ENCODE results near the gene IGF1R.

The IGF1R gene

DNA sequence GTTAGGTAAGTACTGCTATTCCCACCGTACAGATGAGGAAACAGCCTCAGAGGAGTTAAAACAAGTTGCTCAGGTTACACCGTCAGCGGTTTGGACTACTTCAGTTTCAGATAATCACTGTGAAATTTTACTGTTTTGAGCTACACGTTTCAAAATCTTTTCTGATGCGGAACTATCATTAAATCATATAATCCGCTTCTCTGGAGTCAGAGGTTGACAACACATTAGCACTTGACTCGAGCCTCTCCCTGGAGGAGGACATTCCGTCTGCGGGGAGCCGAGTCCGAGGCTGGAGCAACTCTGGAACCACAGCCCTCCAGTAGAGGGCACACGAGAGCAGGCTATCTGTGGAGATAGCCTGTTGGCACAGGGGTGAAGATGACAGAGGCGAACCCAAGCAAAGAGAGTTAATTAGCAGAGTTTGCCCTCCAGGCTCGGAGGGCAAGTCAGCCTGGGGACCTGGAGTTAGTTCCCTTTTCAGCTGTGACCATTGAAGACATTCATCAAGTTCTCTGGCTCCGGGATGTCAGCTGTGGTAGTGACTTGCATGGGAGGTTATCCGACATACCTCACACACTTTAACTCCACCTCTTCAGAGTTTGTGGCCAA lies 131.2 kb downstream of the IGF1R start:
- DNase-seq = peak; percentile 81

DNA sequence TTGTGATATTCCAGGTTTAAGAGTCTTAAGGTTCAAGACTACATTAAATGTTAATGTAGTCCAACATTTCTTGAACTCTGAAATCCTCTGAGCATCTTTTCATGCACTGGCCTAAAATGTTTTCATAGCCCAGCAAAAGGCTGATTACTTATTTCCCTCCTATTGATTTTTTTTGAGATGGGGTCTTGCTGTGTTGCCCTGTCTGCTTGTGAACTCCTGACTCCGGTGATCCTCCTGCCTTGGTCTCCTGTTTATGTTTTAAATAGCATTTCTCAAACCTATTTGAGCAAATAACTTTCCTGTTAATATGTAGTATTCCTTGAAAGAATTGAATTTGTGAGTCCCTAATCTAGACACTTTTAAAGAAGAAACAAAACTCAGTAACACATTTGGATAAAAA lies 133.5 kb downstream of the IGF1R start:
- no peak for DNase-seq

DNA sequence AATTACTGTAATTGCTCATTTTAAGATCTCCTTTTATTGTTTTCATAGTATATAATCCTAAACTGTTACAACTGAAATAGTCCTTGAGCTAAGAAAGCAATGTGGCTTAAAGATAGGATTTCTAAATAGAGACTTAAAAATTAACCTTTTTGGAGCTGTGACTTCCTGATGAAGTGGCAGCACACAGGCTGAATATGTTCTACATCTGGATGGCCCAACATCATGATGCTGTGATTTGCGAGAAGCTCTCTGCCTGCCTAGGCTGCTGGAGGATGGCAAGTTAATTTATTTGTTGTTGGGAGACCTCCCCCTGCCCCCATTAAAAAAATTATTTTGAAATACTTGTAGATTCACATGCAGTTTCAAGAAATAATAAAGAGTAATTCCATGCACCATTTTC lies 134.5 kb downstream of the IGF1R start:
- DNase-seq = no peak

DNA sequence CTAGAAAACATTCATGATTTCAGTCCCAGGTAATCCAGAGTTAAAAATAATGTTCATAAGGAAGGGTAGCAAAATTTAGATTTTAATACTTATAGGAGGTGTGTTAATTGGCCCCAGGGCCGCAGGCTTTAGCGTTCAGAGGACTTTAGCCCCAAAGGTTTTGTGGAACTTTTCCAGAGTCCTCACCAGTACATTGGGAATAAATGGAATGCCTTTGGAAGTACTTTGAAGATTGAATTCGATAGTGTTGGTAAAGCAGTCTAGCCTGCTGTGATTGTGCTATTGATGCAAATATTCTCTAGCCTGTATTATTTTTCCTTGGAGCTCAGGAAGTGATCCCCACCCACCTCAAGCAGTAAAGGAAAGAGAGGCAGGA lies 137.1 kb downstream of the IGF1R start:
- DNase-seq = no peak

DNA sequence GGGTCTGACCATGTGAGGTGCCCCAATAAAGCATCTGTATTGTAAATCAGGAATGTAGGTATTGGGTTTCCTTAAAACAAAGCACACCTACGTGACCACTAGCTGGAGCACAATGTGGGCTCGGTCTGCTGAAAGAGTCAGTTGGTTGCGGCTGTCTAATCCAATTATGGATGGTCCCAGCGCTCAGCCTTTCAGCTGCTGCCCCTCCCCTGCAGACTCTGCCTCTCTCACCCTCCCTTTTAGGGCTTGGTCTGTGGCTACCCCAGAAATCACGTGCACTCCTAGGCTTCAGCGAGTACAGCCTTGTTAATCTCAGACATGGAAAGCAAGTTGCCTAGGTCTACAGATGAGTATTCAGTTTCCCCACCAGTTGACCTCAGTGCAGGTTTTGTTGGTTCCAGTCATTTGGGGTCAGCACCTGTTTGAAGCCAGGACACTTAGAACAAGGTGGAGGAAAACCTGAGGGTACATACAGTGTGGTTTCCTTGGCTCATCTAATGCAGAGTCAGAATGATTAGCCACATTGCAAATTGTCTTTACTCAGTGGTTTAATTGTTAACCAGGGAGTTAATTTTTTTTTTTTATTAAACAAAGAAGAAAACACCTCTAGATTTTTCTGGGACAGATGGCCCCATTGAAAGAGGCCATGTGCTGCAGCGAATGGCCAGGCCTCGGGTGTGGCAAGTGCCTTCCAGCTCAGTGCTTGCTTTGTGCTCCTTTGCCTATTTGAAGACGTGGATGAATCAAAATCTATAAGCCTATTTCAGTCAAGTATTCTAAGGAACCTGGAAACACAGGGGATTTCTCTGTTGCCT lies 137.7 kb downstream of the IGF1R start:
- DNase-seq = peak; percentile 88

DNA sequence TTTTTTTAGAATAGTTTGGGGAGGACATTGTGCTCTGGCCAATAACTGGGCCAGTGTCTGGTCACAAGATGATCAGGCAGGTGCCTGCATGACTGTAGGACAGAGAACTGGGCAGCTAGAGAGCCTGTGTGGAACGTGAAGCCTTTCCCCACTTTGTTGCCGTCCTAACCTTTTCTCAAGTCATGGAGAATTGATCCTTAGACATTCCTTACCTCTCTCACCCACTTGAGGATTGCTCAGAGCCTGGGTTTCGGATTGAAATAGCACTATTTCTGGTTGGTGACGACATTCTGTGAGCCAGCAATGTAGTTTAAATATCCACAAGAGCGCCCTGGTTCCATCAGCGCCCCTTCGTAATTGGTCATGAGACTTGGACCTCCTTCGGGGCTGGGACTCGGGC lies 138.4 kb downstream of the IGF1R start:
- DNase-seq = no peak

DNA sequence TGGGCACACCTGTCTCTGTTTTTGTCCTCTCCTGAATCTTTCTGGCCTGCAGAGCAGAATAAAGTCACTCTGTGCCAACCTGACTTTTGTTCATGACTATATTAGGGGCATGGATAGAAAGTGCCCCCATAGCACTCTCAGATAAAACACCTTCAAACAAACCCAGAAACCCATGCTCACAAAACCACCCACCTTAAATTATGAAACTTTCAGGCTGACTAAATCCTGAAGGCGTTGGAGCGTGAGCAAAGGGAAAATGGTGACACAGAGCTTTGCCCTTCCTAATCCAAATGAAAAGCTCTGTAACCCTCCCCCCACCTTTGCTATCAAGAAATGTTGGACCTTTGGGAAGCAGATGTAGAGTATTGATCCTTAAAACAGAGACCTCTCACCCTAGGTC lies 138.9 kb downstream of the IGF1R start:
- DNase-seq = no peak

DNA sequence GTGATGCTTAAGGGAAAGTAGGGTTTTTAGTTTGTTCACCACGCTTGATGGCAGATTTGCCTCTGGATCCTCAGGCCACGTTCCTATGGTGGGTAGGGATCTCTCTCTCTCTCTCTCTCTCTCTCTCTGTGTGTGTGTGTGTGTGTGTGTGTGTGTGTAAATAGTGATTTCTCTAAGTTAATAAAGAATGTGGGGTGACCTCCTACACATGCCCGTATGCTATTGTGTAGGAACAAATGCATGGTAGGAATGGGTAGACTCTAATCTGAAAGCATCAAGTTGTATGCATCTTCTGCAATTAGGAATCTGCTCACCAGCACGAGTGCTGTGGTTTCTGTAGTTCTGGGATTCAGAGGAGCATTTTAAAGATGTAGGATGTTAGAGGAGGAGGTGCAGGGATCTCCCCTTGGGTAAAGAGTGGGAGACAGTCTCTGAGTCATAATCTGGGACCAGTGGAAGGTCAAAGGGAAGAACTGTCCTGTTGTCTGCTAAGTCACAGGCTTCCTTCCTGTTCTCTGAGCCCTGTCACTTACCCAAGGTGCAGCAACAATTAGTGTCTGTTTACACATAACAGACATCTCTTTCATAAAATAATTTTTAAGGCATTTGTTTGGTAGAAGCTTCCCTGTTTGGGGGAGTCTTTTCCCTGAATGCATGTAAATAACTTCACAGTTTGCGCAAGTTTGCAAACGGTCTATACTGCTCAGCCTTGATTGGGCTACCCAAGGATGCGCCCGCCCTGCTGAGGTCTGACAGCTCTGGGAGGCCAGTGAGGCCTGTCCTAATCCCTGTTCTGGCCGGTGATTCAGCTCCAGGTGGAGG lies 139.8 kb downstream of the IGF1R start:
- no peak for DNase-seq

DNA sequence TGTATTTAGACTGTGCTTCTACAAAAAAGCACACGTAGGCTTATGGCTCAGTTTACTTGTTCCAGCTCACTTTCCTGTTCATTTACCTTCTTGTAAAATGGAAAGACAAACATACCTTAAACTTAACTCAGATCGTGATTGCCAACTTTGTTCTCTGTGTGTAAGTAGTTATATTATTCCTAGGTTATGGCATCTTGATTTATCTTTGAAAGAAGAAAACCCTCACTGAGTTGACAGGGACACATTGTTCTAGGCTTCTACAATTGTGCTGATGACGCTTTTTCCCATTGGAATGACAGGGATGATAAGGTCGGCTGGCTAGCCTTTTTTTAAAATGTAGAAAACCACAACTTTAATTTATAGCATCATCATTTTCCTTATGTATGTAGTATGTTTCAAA lies 140.7 kb downstream of the IGF1R start:
- DNase-seq = no peak

DNA sequence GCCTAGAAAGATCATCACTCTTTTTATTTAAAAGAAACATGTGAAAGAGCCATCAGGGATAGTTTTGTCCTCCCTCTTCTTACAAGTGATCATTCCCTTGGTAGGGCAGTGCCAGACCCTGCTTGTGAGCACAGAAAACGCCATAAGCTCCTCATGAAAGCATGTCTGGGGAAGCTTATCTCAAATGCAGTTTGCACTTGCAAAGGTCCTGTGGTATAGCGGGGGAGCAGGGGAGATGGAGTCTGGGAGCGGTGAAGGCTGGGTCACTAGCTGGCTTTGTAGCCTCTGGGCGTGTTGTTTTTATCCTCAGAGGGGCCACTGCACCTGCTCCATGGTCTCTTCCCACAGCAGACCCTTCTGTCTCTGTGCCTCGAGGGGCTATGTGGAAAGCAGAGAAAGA lies 141.9 kb downstream of the IGF1R start:
- DNase-seq = no peak

DNA sequence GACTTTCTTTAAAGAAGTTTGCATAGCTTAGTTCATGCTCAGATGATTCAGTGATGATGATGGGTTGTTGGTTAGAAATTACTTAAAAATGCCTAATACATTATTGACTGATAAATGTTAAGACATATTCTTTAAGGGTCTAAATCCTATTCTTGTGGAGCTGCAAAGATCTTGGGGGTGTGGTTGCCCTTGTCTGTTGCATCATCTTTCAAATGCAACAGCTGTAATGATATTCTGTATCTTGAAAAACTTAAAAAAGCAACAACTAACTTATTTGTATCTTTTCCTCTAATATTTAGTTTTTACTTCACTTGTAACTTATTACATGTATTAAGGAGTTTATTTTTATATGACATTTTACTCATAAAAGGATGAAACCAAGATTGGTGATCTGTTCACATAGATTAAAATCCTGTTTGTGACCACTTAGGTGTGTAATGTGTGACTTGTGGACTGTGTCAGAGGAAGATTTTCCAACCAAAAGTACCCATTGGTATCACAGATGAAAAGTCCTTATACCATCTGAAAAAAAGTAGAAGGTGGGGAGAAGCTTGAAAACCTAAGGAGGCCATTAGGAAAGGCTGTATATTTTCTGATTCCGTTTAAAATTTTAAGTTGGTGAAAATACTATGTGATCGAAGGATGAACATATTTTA lies 142.8 kb downstream of the IGF1R start:
- DNase-seq = no peak

DNA sequence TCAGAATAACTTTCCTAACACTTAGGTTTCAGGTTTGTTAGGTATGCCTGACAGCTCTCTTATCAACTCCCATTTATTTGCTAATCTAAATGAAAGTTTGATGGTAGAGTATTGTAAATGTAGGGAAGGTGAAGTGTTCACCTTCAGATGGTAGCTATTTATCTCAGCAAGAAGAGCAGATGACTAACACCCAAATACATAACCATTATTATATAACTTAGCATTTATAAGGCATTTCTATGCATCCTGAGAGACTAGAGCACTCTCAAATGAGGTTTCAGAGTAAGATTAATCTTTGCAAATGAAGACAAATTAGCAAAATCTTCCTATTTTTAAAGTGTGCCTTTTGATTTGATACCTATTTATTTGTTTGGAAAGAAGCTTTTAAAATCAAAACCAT lies 143.8 kb downstream of the IGF1R start:
- no peak for DNase-seq

DNA sequence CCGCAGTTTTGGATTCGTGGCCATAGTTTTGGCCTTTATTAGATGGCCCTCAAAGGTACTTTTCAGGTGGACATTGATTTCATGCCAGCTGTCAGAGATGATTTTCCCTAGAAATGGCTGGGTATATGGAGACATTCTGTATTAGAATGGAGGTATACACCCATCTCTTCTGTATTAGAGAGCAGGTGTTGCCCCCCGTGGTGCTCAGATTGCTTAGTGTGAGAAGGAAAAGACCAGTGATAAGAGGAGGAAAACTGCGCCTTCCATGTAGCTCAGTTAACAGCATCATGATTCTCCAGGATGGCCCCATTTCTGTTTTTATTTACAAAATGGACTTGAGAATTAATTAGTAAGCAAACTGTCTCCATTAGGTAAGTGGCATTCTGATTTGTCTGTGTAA lies 145.9 kb downstream of the IGF1R start:
- DNase-seq = peak; percentile 76

DNA sequence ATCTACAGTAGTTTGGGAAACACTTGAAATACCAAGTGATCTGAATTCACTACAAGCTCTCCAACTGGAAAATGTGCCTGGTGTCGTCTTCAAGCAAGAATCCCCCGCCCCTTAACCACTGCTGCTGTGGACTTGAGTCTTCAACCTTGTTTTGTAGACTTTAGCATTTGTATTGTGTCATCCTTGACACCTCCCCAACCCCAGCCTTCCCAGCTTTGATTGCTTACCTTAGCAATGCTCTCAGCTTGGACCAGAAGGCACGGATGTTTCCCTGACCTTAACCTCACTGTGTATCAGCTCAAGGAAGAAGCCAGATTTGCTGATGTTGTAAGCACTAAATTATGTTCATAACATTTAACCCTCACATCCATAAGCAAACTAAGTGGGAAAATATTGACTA lies 146.4 kb downstream of the IGF1R start:
- peak; percentile 12 for DNase-seq

DNA sequence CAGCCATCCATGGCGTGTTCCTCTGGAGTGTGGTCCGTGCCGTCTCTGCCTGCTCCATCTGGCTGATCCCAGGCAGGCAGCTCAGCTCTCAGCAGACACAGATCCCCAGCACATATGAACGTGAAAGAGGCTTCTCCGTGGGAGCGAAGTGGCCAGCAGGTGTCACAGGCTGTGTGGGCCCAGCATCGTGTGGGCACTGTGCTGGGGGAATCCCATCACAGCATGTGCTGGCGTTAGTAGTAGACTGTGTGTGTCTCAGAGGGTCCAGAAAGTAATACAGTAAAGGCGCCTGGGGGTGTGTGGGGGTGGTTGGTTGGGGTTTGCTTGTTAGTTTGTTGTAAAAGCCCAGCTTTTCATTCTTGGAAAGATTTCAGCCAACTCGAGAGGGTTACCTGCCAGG lies 147.6 kb downstream of the IGF1R start:
- DNase-seq = no peak

DNA sequence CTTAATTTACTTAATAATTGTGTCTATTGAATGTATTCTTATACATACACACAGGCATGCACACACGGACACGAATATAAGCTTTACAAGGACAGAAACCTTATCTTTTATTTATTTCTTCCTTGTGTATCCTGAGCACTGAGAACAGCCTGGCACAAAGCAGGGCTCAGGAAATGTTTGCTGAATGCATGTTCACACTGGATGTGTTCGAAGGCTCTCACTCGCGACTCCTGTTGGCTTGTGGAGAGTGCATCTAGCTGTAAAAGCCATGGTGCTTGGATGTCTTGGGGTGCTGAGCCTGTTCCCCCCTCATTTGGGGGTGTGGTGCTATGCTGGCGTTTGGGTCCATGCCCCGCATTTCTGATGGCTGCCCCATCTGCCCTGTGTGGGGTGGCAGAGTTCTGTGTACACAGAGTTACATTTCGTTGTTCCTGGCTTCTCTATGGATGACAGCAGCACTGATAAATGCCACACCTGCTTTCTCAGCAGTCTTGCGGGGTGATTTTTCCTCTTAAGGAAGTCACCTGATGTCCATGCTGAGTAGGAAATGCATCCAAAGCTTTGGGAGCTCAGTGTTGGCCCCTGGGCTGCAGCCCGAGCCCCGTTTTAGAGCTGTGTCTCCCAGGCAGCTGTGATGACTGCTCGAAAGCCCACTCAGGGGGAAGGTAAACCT lies 148.5 kb downstream of the IGF1R start:
- peak; percentile 47 for DNase-seq

DNA sequence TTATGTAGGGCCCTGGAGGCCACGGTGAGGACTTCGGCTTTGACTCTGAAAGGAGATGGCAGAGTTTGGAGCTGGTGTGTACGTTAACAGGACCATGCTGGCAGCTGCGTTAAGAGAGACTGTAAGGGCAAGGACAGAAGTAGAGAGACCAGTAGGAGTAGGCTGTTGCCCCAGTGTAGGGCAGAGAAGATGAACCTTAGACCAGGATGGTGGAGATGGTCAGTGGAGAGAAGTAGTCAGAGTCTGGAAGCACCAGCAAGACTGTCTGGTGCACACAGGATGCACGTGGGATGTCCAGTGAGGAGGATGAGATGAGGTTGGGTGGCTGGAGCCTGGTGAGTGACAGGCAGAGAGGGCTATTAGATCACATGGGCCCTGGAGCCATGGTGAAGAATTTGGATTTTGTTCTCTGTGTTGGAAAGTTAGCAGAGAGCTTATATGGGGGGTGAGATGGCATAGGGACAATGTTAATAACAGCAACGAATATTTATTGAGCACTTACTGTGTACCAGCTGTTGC lies 150.1 kb downstream of the IGF1R start:
- DNase-seq = no peak

DNA sequence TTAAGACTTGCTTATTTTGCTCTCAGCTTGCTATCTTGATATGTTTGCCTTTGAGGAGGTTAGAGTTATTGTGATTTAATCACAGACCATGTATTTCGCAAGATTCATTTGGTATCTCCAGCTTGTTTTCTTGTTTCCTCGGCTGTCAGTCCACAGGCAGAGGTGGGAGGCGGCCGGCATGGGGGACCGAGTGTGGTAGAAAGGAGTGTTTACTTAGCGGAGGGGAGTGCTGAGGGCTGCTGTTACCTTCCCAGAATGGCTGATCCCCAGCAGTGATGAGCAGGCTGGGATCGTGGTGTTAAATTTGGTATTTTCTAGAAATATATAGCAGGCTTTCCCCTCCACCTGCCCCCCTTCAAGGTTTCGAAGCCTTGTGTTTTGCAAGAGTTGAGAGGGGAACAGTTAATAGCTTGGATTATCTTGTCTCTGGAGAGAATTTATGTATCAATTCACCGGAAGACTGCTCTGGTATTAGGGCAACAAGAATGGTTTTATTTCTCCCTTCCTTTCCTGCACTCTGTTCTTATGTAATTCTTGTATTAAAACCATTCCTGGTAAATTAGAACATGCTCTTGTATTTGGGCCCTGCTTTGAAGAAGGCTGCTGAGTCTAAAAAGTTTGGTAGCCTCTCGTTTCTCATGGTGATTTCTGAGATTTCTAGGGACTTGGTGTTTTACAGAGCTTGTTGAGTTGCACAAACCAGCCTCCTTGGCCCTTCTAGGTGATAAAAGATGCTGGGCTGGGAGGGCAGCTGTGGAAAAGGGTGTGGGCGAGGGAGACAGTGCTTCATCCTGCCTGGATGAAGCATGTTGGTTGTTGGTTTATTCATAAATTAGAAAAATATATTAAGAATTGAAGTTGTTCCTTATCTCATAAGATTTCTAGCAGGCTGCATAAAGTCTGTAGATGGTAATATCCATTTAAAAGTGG lies 151.4 kb downstream of the IGF1R start:
- peak; percentile 73 for DNase-seq

DNA sequence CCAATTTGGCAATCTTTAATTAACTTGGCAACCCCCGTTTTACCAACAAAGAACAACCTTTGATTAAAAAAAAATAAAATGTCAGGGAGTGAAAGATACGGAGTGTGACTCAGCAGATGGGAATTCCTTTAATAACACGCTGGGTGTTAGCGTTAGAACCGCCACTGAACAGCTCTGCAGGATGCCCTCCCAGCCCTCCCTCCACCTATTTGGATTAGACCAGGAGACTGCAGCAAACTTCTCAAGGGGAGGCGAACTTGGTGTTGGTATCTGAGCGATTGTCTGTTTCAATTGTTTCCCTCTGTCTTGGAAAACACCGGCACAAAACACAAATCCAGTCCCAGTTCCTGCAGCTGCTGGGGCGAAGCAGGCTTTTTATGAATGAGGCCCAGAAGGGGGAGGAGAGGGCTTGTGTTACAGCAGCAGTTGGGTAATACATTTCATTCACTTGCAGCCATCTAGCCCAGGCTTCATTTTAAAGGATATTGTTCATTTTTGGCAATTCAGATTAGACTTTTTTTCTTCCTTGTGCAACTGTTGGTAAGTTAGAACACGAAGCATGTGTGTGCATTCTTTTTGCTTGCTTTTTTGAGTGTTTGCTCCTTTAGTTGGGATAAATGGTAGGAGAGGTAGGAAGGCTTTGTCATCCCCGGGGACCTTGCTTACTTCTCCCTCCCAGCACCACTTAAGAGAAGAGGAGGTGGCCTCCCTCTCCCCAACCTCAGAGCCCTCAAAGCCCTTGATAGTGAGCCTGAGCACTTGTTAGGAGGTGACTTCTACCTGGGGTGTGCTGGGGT lies 152.3 kb downstream of the IGF1R start:
- DNase-seq = peak; percentile 87

DNA sequence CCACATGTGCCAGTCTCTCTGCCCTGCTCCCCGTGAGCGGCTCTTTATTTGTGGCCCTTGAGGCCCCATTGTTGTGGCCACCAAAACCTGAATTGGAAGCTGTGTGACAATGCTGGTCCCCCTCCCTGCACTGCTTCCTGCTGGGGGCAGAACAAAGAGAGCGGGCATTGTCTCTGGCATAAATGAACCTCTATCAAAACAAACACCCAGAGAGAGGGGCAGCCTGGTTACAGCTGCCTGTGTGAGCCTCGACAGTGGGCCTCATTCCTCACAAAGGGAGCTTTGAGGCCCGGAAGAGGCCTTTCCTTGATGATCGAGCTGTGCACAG lies 152.9 kb downstream of the IGF1R start:
- DNase-seq = peak; percentile 79

DNA sequence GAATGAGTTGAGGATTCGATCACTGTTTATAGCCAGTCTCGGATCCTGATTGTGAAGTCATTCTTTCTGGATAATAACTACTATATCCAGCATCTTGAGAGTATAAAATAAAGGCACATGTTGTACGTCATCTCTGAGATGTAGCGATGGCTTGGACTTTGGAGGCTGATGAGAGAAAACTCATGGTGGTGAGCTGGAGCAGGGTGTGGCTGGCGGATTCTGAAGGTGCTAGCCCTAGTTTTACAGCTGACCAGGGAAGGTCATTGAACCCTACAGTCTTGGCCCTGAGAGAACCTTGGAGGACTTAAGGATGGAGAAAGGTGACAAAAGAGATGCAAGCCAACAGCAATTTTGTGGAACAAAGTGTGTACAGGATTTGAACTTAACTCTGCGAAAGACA lies 153.8 kb downstream of the IGF1R start:
- no peak for DNase-seq

All from NCI-H69 (cell line).